ENCODE data around the gene KLF15.

KLF15 gene

GRCh38 chr3:126357295-126358037, at the start of gene KLF15:
Gene KLF15, minus strand, starts transcription at chr3:126357408. Its CDS starts 4,486 bp downstream, at chr3:126352922.
- peak; percentile 97 for DNase-seq

GRCh38 chr3:126406389-126407296, 49.4 kb upstream of the KLF15 start:
- no peak for DNase-seq

GRCh38 chr3:126402666-126403302, 45.6 kb upstream of the KLF15 start:
- no peak for DNase-seq

- no peak for DNase-seq
Observed at GRCh38 chr3:126402178-126402577, 45.0 kb upstream of the KLF15 start.

- no peak for DNase-seq
Observed at GRCh38 chr3:126401611-126402160, 44.5 kb upstream of the KLF15 start.

GRCh38 chr3:126399756-126400155, 42.5 kb upstream of the KLF15 start:
- no peak for DNase-seq

GRCh38 chr3:126399351-126399735, 42.1 kb upstream of the KLF15 start:
- no peak for DNase-seq

GRCh38 chr3:126398423-126399350, 41.5 kb upstream of the KLF15 start:
- DNase-seq = no peak

- DNase-seq = no peak
Observed at GRCh38 chr3:126397610-126398422, 40.6 kb upstream of the KLF15 start.

- no peak for DNase-seq
Observed at GRCh38 chr3:126396536-126396935, 39.3 kb upstream of the KLF15 start.

GRCh38 chr3:126395846-126396513, 38.8 kb upstream of the KLF15 start:
- no peak for DNase-seq

- DNase-seq = no peak
Observed at GRCh38 chr3:126394977-126395321, 37.7 kb upstream of the KLF15 start.

- DNase-seq = no peak
Observed at GRCh38 chr3:126394179-126394976, 37.2 kb upstream of the KLF15 start, which contains the start of gene CFAP100. Gene CFAP100, plus strand, starts transcription at chr3:126394909. Its CDS starts 1,092 bp downstream, at chr3:126396001.

GRCh38 chr3:126393563-126393962, 36.4 kb upstream of the KLF15 start:
- no peak for DNase-seq

GRCh38 chr3:126392246-126392645, 35.0 kb upstream of the KLF15 start:
- DNase-seq = no peak

- DNase-seq = no peak
Observed at GRCh38 chr3:126391631-126392030, 34.4 kb upstream of the KLF15 start.

- no peak for DNase-seq
Observed at GRCh38 chr3:126390751-126391150, 33.5 kb upstream of the KLF15 start.

GRCh38 chr3:126390201-126390600, 33.0 kb upstream of the KLF15 start:
- no peak for DNase-seq

- no peak for DNase-seq
Observed at GRCh38 chr3:126389794-126390146, 32.6 kb upstream of the KLF15 start.

Data from 8988T (cell line).